GM12878 (cell line): ENCODE results near the gene SUGCT. TPM values are rescaled to one million over a fixed set of nuclear protein-coding genes. Genes with fewer than 3 reads are reported as not detected.

Source experiments
- ATAC-seq: fragments of 200-7000 bp; cut with Tn5 transposase; 3 replicates; pipeline ENCODE4 v1.9.1; 2020; ENCODE audit warnings: mild to moderate bottlenecking, moderate library complexity
- BruUV-seq: library from RNA; stranded (reverse); fragments of 400-500 nt; replicated peaks from 2 replicates; lab custom pipeline; 2021; lab: Mats Ljungman, UMichigan
- CTCF ChIA-PET: fragments of 300-600 bp; sonication (Branson Sonifier 250); formaldehyde crosslinking; extraction: SDS; loops from one replicate; lab custom pipeline; 2021; ENCODE audit warnings: inconsistent platforms; lab: Yijun Ruan, JAX
- POLR2A ChIA-PET: fragments of 350-600 bp; formaldehyde crosslinking; extraction: SDS; loops from one replicate; lab custom pipeline; 2021; ENCODE audit warnings: inconsistent platforms; lab: Charles Lee
- RAD21 ChIA-PET: fragments of 300-600 bp; sonication (Branson Sonifier 250); formaldehyde crosslinking; loops from one replicate; lab custom pipeline; 2023; ENCODE audit warnings: antibody characterized with exemption; ENCODE audit not compliant: unreplicated experiment; lab: Charles Lee
- SMC1A ChIA-PET: fragments of 300-600 bp; sonication (Branson Sonifier 250); formaldehyde crosslinking; loops from one replicate; lab custom pipeline; 2023; ENCODE audit not compliant: unreplicated experiment, uncharacterized antibody; lab: Charles Lee
- DNase-seq: peaks from one replicate; pipeline ENCODE4 v3.0.0-alpha.2; 2011; ENCODE audit warnings: low read depth, low spot score
- FAIRE-seq: peaks from 3 replicates; lab custom pipeline; 2011; peaks lifted over from hg19 to GRCh38; lab: Jason Lieb, UNC
- H2AFZ ChIP-seq: 2 replicates; pipeline ENCODE4 v1.6.0; 2011; ENCODE audit warnings: low read depth, low read length, control low read depth; ENCODE audit not compliant: control insufficient read depth
- H3K27ac ChIP-seq: 2 replicates; pipeline ENCODE4 v1.5.1; 2011; ENCODE audit warnings: control low read depth; ENCODE audit not compliant: control insufficient read depth, insufficient read depth
- H3K27me3 ChIP-seq, 2 experiments: replicated peaks in 1 of 2; 2 replicates each; pipeline versions ENCODE4 v1.6.0 to v1.6.1; 2011; ENCODE audit warnings: low read length in 1 of 2; ENCODE audit not compliant: control insufficient read depth in 2 of 2, insufficient read depth in 2 of 2
- H3K36me3 ChIP-seq, 2 experiments: 2 replicates each; pipeline ENCODE4 v1.5.1; 2011; ENCODE audit warnings: low read length in 1 of 2; ENCODE audit not compliant: control insufficient read depth in 2 of 2, insufficient read depth in 2 of 2
- H3K4me1 ChIP-seq: 2 replicates; pipeline ENCODE4 v1.6.1; 2011; ENCODE audit warnings: mild to moderate bottlenecking, low read length, moderate library complexity, mixed read lengths; ENCODE audit not compliant: control insufficient read depth, insufficient read depth
- H3K4me2 ChIP-seq: 2 replicates; pipeline ENCODE4 v1.6.0; 2011; ENCODE audit warnings: control low read depth; ENCODE audit not compliant: control insufficient read depth, insufficient read depth
- H3K4me3 ChIP-seq: fragments of 200-600 bp; sonication (generic); 2 replicates; pipeline ENCODE4 v1.5.1; 2016
- H3K79me2 ChIP-seq: 2 replicates; pipeline ENCODE4 v1.6.0; 2011; ENCODE audit warnings: low read length; ENCODE audit not compliant: control insufficient read depth, insufficient read depth
- H3K9ac ChIP-seq: 2 replicates; pipeline ENCODE4 v1.8.0; 2011; ENCODE audit warnings: low read length, control low read depth, mixed read lengths; ENCODE audit not compliant: control insufficient read depth, insufficient read depth
- H3K9me3 ChIP-seq: replicated peaks from 3 replicates; pipeline ENCODE4 v1.5.1; 2011; ENCODE audit warnings: mild to moderate bottlenecking, low read length; ENCODE audit not compliant: control insufficient read depth, insufficient read depth
- H4K20me1 ChIP-seq: 2 replicates; pipeline ENCODE4 v1.6.0; 2011; ENCODE audit not compliant: control insufficient read depth, insufficient read depth
- ETV6 ChIP-seq, 2 experiments: fragments of 450-650 bp in 1 of 2; IDR thresholded peaks in 1 of 2; conservative IDR thresholded peaks in 1 of 2; 2 replicates each; pipeline ENCODE4 v1.6.1; 2014; ENCODE audit warnings: antibody characterized with exemption in 1 of 2, borderline replicate concordance in 1 of 2, low read depth in 1 of 2, mild to moderate bottlenecking in 1 of 2, moderate library complexity in 1 of 2
- MXI1 ChIP-seq: fragments of 150-350 bp; IDR thresholded peaks from 2 replicates; pipeline ENCODE4 v1.6.1; 2011; ENCODE audit warnings: low read depth, mild to moderate bottlenecking, inconsistent platforms, low read length, improper control_type of control experiment
- PML ChIP-seq: IDR thresholded peaks from 2 replicates; pipeline ENCODE4 v1.6.1; 2012; ENCODE audit warnings: low read length, inconsistent platforms
- SIX5 ChIP-seq: IDR thresholded peaks from 2 replicates; pipeline ENCODE4 v1.6.1; 2011; ENCODE audit warnings: mild to moderate bottlenecking, low read depth, low read length, moderate library complexity; ENCODE audit not compliant: severe bottlenecking
- SUPT20H ChIP-seq: IDR thresholded peaks from 2 replicates; pipeline ENCODE4 v1.6.1; 2011; ENCODE audit warnings: low read depth, mild to moderate bottlenecking, low read length, moderate library complexity, borderline replicate concordance; ENCODE audit not compliant: control insufficient read depth
- TARDBP ChIP-seq: IDR thresholded peaks from 2 replicates; pipeline ENCODE4 v1.6.1; 2016; ENCODE audit warnings: borderline replicate concordance
- ZSCAN29 ChIP-seq: fragments of 450-650 bp; IDR thresholded peaks from 2 replicates; pipeline ENCODE4 v1.6.1; 2017; ENCODE audit warnings: mild to moderate bottlenecking, moderate library complexity
- WGBS: methylation state at CpG from one replicate; pipeline ENCODE4 v1.1.6; 2016; ENCODE audit warnings: low lambda C conversion rate; ENCODE audit not compliant: insufficient replicate concordance, insufficient coverage; ENCODE audit errors: missing lambda C conversion rate; 5-methylcytosine and 5-hydroxymethylcytosine counted together
- in situ Hi-C: fragments of 300-500 bp; cut with MboI; formaldehyde crosslinking; loops from 9 replicates; pipeline ENCODE4 v1.14.3; 2018; ENCODE audit warnings: mixed read lengths
- intact Hi-C: fragments of 100-400 bp; cut with micrococcal nuclease; formaldehyde crosslinking; loops from one replicate; pipeline ENCODE4 v1.14.2; 2022; ENCODE audit not compliant: unreplicated experiment
- polyA plus RNA-seq, 11 experiments: library from polyadenylated mRNA; depleted of rRNA in 4 of 11; unstranded in 6 of 11; stranded (reverse) in 5 of 11; fragments of >200 nt; fragmentation: Nextera tagmentation in 4 of 11; fragmentation: Illumina TruSeq in 1 of 11; extraction: Ambion mirVana in 4 of 11; extraction: Trizol in 1 of 11; gene quantifications; 1 replicate in 1 of 11; 2 replicates in 10 of 11; pipeline versions ENCODE4 v1.2.1 to v1.2.3, GENCODE V29; 2011 to 2016; ENCODE audit warnings: inconsistent platforms in 2 of 11, missing spikeins in 2 of 11, low read depth in 1 of 11
- total RNA-seq, 4 experiments: library from RNA; depleted of rRNA in 3 of 4; stranded (reverse); fragments of >200 nt in 3 of 4; fragmentation: Illumina TruSeq in 1 of 4; extraction: Trizol in 1 of 4; gene quantifications; 2 replicates each; pipeline versions ENCODE4 v1.2.1 to v1.2.3, GENCODE V29; 2013 to 2021
- TF ChIP-seq, protein P1 (sequence below): fragments of 450-650 bp; formaldehyde crosslinking; IDR thresholded peaks from 2 replicates; pipeline ENCODE4 v1.5.0; 2022; ENCODE audit warnings: mild to moderate bottlenecking, missing genetic modification characterization
- TF ChIP-seq, protein P2 (sequence below): IDR thresholded peaks from 2 replicates; pipeline ENCODE4 v1.6.1; 2012; ENCODE audit warnings: improper control_type of control experiment, low read depth, low read length; ENCODE audit not compliant: insufficient replicate concordance
- TF ChIP-seq, protein P3 (sequence below): IDR thresholded peaks from 2 replicates; pipeline ENCODE4 v1.6.1; 2012; ENCODE audit warnings: low read depth, low read length, improper control_type of control experiment

The SUGCT gene
- total and polyA plus RNA-seq, 10 of the 15 experiments (the other 5 are each of a cell fraction or from before 2014, with no cell fraction given) = 0.08 to 1.2 (median 0.67) TPM; not detected in 1

DNA sequence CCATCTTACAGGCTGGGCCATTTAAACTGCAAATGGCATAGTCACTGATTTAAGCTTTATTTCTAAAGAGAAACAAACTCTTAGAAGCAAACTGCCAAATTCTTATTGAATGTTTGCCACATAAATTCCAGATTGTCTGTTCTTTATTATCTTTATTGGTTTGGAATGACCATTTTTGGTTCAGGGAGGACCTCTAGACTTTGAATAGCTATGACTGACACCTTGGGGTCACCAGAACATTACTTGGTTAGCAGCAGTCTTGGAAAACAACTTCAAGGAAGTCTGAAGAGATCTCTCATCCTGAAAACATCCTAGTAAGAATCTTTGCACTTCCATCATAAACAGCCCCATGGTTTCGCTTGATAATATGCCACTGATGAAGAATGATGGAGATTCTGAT is 197.1 kb downstream of the SUGCT start:
- Histone ChIP-seq H4K20me1 (no peaks in the 10 kb centered on the region), H2AFZ (no peak overlapping the region), H3K9ac (no peak overlapping the region), H3K36me3 (no peaks in the 10 kb centered on the region), H3K9me3 (no peaks in the 10 kb centered on the region), H3K79me2 (no peaks in the 10 kb centered on the region), H3K4me1 (no peaks in the 10 kb centered on the region), H3K27ac (no peak overlapping the region), H3K4me3 (no peak overlapping the region), H3K4me2 (no peak overlapping the region), H3K27me3 (no peaks in the 10 kb centered on the region)
- ChIA-PET POLR2A (interaction anchor here (0.5 kb wide), 1 partner anchor 111 kb away, joined by 3 read pairs; no protein-coding TSS in a partner anchor), CTCF (interaction anchor here (1.0 to 1.8 kb wide), 2 partner anchors 273 to 277 kb away, joined by 3 to 5 read pairs; no protein-coding TSS in a partner anchor), SMC1A (interaction anchor here (0.8 kb wide), 1 partner anchor 36 kb away, joined by 3 read pairs; no protein-coding TSS in a partner anchor), RAD21 (interaction anchor here (1.9 kb wide), 1 partner anchor 1373 kb away, joined by 6 read pairs; no protein-coding TSS in a partner anchor)
- intact Hi-C loops = loop anchor here (2.0 kb wide), 1 partner anchor 273 kb away; no protein-coding TSS in a partner anchor
- no peak for ATAC-seq
- 0% methylated on average over 1 of the region's 1 CpG for WGBS
- no peak for FAIRE-seq
- in situ Hi-C loops = no loop called here
- no TSS peak for BruUV-seq
- no peak for DNase-seq
- TF ChIP-seq TARDBP (no peak), SUPT20H (no peak), SIX5 (no peak), MXI1 (no peak), ZSCAN29 (no peak), PML (no peak), ETV6 (conservative IDR thresholded peaks at IDR 0.05 in 1 of 2, IDR thresholded peaks at IDR 0.05 in 1 of 2; ENCODE audit: borderline replicate concordance in 1 of 2, low read depth in 1 of 2) (no peak)
- TF ChIP-seq, protein P1, sequence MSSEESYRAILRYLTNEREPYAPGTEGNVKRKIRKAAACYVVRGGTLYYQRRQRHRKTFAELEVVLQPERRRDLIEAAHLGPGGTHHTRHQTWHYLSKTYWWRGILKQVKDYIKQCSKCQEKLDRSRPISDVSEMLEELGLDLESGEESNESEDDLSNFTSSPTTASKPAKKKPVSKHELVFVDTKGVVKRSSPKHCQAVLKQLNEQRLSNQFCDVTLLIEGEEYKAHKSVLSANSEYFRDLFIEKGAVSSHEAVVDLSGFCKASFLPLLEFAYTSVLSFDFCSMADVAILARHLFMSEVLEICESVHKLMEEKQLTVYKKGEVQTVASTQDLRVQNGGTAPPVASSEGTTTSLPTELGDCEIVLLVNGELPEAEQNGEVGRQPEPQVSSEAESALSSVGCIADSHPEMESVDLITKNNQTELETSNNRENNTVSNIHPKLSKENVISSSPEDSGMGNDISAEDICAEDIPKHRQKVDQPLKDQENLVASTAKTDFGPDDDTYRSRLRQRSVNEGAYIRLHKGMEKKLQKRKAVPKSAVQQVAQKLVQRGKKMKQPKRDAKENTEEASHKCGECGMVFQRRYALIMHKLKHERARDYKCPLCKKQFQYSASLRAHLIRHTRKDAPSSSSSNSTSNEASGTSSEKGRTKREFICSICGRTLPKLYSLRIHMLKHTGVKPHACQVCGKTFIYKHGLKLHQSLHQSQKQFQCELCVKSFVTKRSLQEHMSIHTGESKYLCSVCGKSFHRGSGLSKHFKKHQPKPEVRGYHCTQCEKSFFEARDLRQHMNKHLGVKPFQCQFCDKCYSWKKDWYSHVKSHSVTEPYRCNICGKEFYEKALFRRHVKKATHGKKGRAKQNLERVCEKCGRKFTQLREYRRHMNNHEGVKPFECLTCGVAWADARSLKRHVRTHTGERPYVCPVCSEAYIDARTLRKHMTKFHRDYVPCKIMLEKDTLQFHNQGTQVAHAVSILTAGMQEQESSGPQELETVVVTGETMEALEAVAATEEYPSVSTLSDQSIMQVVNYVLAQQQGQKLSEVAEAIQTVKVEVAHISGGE = no peak
- TF ChIP-seq, protein P2, sequence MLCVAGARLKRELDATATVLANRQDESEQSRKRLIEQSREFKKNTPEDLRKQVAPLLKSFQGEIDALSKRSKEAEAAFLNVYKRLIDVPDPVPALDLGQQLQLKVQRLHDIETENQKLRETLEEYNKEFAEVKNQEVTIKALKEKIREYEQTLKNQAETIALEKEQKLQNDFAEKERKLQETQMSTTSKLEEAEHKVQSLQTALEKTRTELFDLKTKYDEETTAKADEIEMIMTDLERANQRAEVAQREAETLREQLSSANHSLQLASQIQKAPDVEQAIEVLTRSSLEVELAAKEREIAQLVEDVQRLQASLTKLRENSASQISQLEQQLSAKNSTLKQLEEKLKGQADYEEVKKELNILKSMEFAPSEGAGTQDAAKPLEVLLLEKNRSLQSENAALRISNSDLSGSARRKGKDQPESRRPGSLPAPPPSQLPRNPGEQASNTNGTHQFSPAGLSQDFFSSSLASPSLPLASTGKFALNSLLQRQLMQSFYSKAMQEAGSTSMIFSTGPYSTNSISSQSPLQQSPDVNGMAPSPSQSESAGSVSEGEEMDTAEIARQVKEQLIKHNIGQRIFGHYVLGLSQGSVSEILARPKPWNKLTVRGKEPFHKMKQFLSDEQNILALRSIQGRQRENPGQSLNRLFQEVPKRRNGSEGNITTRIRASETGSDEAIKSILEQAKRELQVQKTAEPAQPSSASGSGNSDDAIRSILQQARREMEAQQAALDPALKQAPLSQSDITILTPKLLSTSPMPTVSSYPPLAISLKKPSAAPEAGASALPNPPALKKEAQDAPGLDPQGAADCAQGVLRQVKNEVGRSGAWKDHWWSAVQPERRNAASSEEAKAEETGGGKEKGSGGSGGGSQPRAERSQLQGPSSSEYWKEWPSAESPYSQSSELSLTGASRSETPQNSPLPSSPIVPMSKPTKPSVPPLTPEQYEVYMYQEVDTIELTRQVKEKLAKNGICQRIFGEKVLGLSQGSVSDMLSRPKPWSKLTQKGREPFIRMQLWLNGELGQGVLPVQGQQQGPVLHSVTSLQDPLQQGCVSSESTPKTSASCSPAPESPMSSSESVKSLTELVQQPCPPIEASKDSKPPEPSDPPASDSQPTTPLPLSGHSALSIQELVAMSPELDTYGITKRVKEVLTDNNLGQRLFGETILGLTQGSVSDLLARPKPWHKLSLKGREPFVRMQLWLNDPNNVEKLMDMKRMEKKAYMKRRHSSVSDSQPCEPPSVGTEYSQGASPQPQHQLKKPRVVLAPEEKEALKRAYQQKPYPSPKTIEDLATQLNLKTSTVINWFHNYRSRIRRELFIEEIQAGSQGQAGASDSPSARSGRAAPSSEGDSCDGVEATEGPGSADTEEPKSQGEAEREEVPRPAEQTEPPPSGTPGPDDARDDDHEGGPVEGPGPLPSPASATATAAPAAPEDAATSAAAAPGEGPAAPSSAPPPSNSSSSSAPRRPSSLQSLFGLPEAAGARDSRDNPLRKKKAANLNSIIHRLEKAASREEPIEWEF = no peak
- TF ChIP-seq, protein P3, sequence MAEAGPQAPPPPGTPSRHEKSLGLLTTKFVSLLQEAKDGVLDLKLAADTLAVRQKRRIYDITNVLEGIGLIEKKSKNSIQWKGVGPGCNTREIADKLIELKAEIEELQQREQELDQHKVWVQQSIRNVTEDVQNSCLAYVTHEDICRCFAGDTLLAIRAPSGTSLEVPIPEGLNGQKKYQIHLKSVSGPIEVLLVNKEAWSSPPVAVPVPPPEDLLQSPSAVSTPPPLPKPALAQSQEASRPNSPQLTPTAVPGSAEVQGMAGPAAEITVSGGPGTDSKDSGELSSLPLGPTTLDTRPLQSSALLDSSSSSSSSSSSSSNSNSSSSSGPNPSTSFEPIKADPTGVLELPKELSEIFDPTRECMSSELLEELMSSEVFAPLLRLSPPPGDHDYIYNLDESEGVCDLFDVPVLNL = no peak
